Suprapubic skin (tissue), 4 donors: ENCODE results near the gene C12orf56.

ENCODE experiments used
- EP300 ChIP-seq: sonication (generic); formaldehyde crosslinking; IDR thresholded peaks from one replicate; pipeline ENCODE4 v1.6.1; 2017; ENCODE audit warnings: antibody characterized with exemption
- POLR2A ChIP-seq, 2 donors: fragments of 450-650 bp; IDR thresholded peaks; one replicate each; pipeline ENCODE4 v1.6.1; 2017; ENCODE audit warnings: antibody characterized with exemption in 2 of 2, mild to moderate bottlenecking in 2 of 2, moderate library complexity in 2 of 2
- POLR2AphosphoS5 ChIP-seq, 3 donors: sonication (generic); formaldehyde crosslinking; IDR thresholded peaks; one replicate each; pipeline ENCODE4 v1.6.1; 2017; ENCODE audit warnings: antibody characterized with exemption in 3 of 3
- TF ChIP-seq, protein P1 (sequence below), 2 donors: fragments of 200-600 bp in 1 of 2; fragments of 450-650 bp in 1 of 2; sonication (generic) in 1 of 2; IDR thresholded peaks; one replicate each; pipeline ENCODE4 v1.5.1; 2016 to 2019; ENCODE audit warnings: antibody characterized with exemption in 2 of 2, mild to moderate bottlenecking in 1 of 2, moderate library complexity in 1 of 2

DNA sequence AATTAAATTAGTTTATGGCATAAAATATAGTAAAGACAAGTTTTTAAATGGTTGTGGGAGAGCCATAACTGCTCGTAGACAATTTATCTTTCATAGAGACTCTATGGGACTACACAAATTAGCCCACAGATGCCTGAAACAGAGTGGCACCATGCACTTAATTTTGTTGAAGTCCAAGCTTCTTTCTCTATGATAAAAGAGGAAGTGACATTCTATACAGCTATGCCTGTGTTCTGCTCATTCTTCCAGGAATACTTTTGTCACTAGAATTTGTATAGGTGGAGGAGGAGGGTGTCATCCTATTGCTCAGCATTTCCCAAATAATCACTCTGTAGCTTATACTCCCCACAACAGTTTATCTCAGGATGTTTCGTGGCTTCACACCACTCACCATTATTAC, 124.7 kb downstream of the C12orf56 start:
- TF ChIP-seq, protein P1, sequence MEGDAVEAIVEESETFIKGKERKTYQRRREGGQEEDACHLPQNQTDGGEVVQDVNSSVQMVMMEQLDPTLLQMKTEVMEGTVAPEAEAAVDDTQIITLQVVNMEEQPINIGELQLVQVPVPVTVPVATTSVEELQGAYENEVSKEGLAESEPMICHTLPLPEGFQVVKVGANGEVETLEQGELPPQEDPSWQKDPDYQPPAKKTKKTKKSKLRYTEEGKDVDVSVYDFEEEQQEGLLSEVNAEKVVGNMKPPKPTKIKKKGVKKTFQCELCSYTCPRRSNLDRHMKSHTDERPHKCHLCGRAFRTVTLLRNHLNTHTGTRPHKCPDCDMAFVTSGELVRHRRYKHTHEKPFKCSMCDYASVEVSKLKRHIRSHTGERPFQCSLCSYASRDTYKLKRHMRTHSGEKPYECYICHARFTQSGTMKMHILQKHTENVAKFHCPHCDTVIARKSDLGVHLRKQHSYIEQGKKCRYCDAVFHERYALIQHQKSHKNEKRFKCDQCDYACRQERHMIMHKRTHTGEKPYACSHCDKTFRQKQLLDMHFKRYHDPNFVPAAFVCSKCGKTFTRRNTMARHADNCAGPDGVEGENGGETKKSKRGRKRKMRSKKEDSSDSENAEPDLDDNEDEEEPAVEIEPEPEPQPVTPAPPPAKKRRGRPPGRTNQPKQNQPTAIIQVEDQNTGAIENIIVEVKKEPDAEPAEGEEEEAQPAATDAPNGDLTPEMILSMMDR (IDR thresholded peaks at IDR 0.05) = no peak
- TF ChIP-seq POLR2AphosphoS5 (IDR thresholded peaks at IDR 0.05) (no peak), EP300 (no peak), POLR2A (IDR thresholded peaks at IDR 0.05) (no peak)
